Neural cell (in vitro differentiated cells): ENCODE measurements around the gene LRRC27. TPM values are rescaled to one million over a fixed set of nuclear protein-coding genes. Genes with fewer than 3 reads are reported as not detected.

Experiments used
- H2AFZ ChIP-seq: fragments of 200-600, 300-800 bp; sonication (generic), shearing (Covaris generic); 2 replicates; pipeline ENCODE4 v1.6.0; 2014; ENCODE audit warnings: low read depth, mild to moderate bottlenecking, antibody characterized with exemption, low read length, moderate library complexity
- H3F3A ChIP-seq: fragments of 200-600 bp; shearing (Covaris generic); 2 replicates; pipeline ENCODE4 v1.6.1; 2016; ENCODE audit warnings: mild to moderate bottlenecking, moderate library complexity, mixed read lengths, antibody characterized with exemption, low read length; ENCODE audit not compliant: insufficient read depth, poor library complexity, severe bottlenecking
- H3K27ac ChIP-seq: fragments of 200-600, 300-800 bp; sonication (generic), shearing (Covaris generic); 2 replicates; pipeline ENCODE4 v1.5.1; 2014; ENCODE audit warnings: mild to moderate bottlenecking, low read length, moderate library complexity
- H3K27me3 ChIP-seq: fragments of 300-800, 200-600 bp; sonication (generic), shearing (Covaris generic); 2 replicates; pipeline ENCODE4 v1.6.0; 2014; ENCODE audit warnings: mild to moderate bottlenecking, low read depth, low read length, moderate library complexity; ENCODE audit not compliant: insufficient read depth
- H3K36me3 ChIP-seq: fragments of 300-800, 200-600 bp; sonication (generic), shearing (Covaris generic); 2 replicates; pipeline ENCODE4 v1.5.1; 2014; ENCODE audit warnings: mild to moderate bottlenecking, antibody characterized with exemption, low read length, moderate library complexity; ENCODE audit not compliant: insufficient read depth
- H3K4me2 ChIP-seq: fragments of 300-800, 200-600 bp; sonication (generic), shearing (Covaris generic); 2 replicates; pipeline ENCODE4 v1.6.0; 2014; ENCODE audit warnings: mild to moderate bottlenecking, low read length
- H3K4me3 ChIP-seq: fragments of 300-800, 200-600 bp; sonication (generic), shearing (Covaris generic); 2 replicates; pipeline ENCODE4 v1.5.1; 2014; ENCODE audit warnings: mild to moderate bottlenecking, low read length, moderate library complexity
- H3K79me2 ChIP-seq: fragments of 200-600 bp; shearing (Covaris generic); replicated peaks from 2 replicates; pipeline ENCODE4 v1.6.0; 2014; ENCODE audit warnings: mild to moderate bottlenecking, low read length, moderate library complexity; ENCODE audit not compliant: insufficient read depth
- H3K9ac ChIP-seq: fragments of 300-800, 200-600 bp; sonication (generic), shearing (Covaris generic); 2 replicates; pipeline ENCODE4 v1.6.1; 2016; ENCODE audit warnings: mild to moderate bottlenecking, low read length, mixed read lengths
- H3K9me2 ChIP-seq: fragments of 200-600 bp; shearing (Covaris generic); 2 replicates; pipeline ENCODE4 v1.6.1; 2016; ENCODE audit warnings: mild to moderate bottlenecking, low read length, mixed read lengths; ENCODE audit not compliant: insufficient read depth
- H3K9me3 ChIP-seq: fragments of 200-600, 300-800 bp; sonication (generic), shearing (Covaris generic); 2 replicates; pipeline ENCODE4 v1.6.1; 2016; ENCODE audit warnings: mild to moderate bottlenecking, mixed run types, low read length, moderate library complexity, mixed read lengths
- H4K20me1 ChIP-seq: fragments of 200-600 bp; shearing (Covaris generic); 2 replicates; pipeline ENCODE4 v1.6.1; 2016; ENCODE audit warnings: mild to moderate bottlenecking, mixed run types; ENCODE audit not compliant: insufficient read depth
- EP300 ChIP-seq: fragments of 450-650 bp; conservative IDR thresholded peaks from 2 replicates; pipeline ENCODE4 v1.6.1; 2014; ENCODE audit warnings: antibody characterized with exemption, mild to moderate bottlenecking, moderate library complexity; ENCODE audit not compliant: poor library complexity, severe bottlenecking
- EZH2 ChIP-seq: fragments of 200-600, 300-800 bp; shearing (Covaris generic), sonication (generic); IDR thresholded peaks from 2 replicates; pipeline ENCODE4 v1.6.1; 2014; ENCODE audit warnings: antibody characterized with exemption, low read length, borderline replicate concordance, mild to moderate bottlenecking; ENCODE audit not compliant: insufficient read depth, poor library complexity, severe bottlenecking
- MXI1 ChIP-seq: fragments of 450-650 bp; conservative IDR thresholded peaks from 2 replicates; pipeline ENCODE4 v1.6.1; 2014; ENCODE audit warnings: antibody characterized with exemption, mild to moderate bottlenecking; ENCODE audit not compliant: poor library complexity, severe bottlenecking
- POLR2AphosphoS5 ChIP-seq: IDR thresholded peaks from 2 replicates; pipeline ENCODE4 v1.6.1; 2012
- RAD21 ChIP-seq: fragments of 450-650 bp; conservative IDR thresholded peaks from 2 replicates; pipeline ENCODE4 v1.6.1; 2014; ENCODE audit warnings: antibody characterized with exemption, mild to moderate bottlenecking, moderate library complexity
- SMC3 ChIP-seq: fragments of 450-650 bp; conservative IDR thresholded peaks from 2 replicates; pipeline ENCODE4 v1.6.1; 2014; ENCODE audit warnings: antibody characterized with exemption, mild to moderate bottlenecking, moderate library complexity; ENCODE audit not compliant: poor library complexity
- TAF1 ChIP-seq: IDR thresholded peaks from 2 replicates; pipeline ENCODE4 v1.6.1; 2012; ENCODE audit warnings: low read depth
- polyA plus RNA-seq: library from polyadenylated mRNA; depleted of rRNA; stranded (reverse); fragments of >200 nt; gene quantifications from 2 replicates; pipeline ENCODE4 v1.2.3, GENCODE V29; 2014
- TF ChIP-seq, protein P1 (sequence below): fragments of 450-650 bp; IDR thresholded peaks from 2 replicates; pipeline ENCODE4 v1.5.1; 2014; ENCODE audit warnings: antibody characterized with exemption, mild to moderate bottlenecking, moderate library complexity; ENCODE audit not compliant: poor library complexity, severe bottlenecking
- TF ChIP-seq, protein P2 (sequence below): IDR thresholded peaks from 2 replicates; pipeline ENCODE4 v1.6.1; 2012; ENCODE audit warnings: borderline replicate concordance

LRRC27 gene
- polyA plus RNA-seq, 1 donor from 2014 or later, result 26.7 TPM

DNA sequence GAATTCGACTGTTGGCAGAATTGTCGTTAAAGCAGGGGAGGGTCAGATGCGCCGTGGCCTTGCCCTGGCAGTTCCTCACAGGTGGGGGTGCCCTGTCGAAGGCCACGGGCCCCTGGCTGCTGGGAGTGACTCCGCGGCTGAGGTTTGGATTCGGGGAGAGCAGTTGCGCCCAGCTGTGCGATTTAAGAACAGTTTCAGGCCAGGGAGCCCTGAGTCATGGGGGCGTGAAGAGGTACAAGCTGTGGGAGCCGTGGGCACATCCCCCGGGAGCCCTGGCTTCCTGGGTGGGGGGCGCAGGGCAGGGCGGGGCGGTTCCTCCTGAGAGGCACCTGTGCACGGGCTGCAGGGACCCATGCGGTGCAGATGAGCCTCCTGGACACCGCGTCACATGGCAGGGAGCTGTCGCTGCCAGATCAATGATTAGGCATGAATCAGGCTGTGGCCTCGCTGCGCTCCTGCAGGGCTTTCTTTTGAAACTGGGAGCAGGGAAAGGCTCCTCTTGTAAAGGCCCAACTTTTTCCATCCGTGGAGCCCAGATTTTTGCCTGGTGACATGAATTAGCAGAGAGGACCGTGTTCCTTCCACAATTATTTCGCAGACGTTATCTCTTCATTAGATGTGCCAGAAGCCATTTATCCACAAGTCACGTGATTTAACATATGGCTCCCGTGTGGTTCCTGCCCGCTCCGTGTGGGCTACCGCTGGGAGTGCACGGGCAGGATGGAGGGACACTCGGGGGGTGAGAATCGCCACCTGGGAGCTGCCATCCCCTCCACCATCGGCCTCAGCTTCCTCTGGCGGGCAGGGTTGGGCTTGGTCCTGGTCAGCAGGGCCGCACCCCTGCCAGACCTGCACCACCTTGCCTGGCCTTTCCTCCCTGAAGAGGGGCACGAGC, 65.9 kb downstream of the LRRC27 start:
- H3K9me2 ChIP-seq, result no peaks in the 10 kb centered on the region
- TF ChIP-seq EZH2 (no peak), MXI1 (peak; percentile 13)
- peak overlapping the region; percentile 56 for H3K27ac ChIP-seq
- H3K27me3 ChIP-seq, result no peaks in the 10 kb centered on the region
- H3K4me2 ChIP-seq, result peak overlapping the region; percentile 88
- peak overlapping the region; percentile 45 for H2AFZ ChIP-seq
- H3K9me3 ChIP-seq, result no peaks in the 10 kb centered on the region
- no peaks in the 10 kb centered on the region for H3F3A ChIP-seq
- H3K36me3 ChIP-seq, result no peaks in the 10 kb centered on the region
- H3K4me3 ChIP-seq, result peak overlapping the region; percentile 84
- peak overlapping the region; percentile 72 for H3K9ac ChIP-seq
- peaks cover 6% of the 10 kb centered on the region for H3K79me2 ChIP-seq
- H4K20me1 ChIP-seq, result no peaks in the 10 kb centered on the region

- Histone ChIP-seq H2AFZ (no peak overlapping the region), H3K9me3 (no peaks in the 10 kb centered on the region), H3K4me2 (peak overlapping the region; percentile 88), H3K36me3 (no peaks in the 10 kb centered on the region), H3K27me3 (no peaks in the 10 kb centered on the region), H3K9me2 (no peaks in the 10 kb centered on the region), H3K27ac (no peak overlapping the region), H3F3A (no peaks in the 10 kb centered on the region), H3K4me3 (peak overlapping the region; percentile 84), H3K79me2 (peaks cover 6% of the 10 kb centered on the region), H4K20me1 (no peaks in the 10 kb centered on the region), H3K9ac (peak overlapping the region; percentile 72)
- no peak for TF ChIP-seq RAD21
- no peak for TF ChIP-seq EP300
- TF ChIP-seq EZH2, result no peak
- no peak for TF ChIP-seq SMC3
These were observed 66.6 kb downstream of the LRRC27 start for GRCh38 chr10:132398566-132398991.

GRCh38 chr10:132399117-132400035, 67.4 kb downstream of the LRRC27 start:
- H3K4me2 ChIP-seq, result no peak overlapping the region
- no peak overlapping the region for H3K4me3 ChIP-seq
- no peaks in the 10 kb centered on the region for H3K36me3 ChIP-seq
- H3K9ac ChIP-seq, result no peak overlapping the region
- no peaks in the 10 kb centered on the region for H4K20me1 ChIP-seq
- no peak overlapping the region for H3K27ac ChIP-seq
- no peak overlapping the region for H2AFZ ChIP-seq
- H3K79me2 ChIP-seq, result peaks cover 6% of the 10 kb centered on the region
- H3F3A ChIP-seq, result no peaks in the 10 kb centered on the region
- no peaks in the 10 kb centered on the region for H3K27me3 ChIP-seq
- H3K9me2 ChIP-seq, result no peaks in the 10 kb centered on the region
- TF ChIP-seq, protein P1, sequence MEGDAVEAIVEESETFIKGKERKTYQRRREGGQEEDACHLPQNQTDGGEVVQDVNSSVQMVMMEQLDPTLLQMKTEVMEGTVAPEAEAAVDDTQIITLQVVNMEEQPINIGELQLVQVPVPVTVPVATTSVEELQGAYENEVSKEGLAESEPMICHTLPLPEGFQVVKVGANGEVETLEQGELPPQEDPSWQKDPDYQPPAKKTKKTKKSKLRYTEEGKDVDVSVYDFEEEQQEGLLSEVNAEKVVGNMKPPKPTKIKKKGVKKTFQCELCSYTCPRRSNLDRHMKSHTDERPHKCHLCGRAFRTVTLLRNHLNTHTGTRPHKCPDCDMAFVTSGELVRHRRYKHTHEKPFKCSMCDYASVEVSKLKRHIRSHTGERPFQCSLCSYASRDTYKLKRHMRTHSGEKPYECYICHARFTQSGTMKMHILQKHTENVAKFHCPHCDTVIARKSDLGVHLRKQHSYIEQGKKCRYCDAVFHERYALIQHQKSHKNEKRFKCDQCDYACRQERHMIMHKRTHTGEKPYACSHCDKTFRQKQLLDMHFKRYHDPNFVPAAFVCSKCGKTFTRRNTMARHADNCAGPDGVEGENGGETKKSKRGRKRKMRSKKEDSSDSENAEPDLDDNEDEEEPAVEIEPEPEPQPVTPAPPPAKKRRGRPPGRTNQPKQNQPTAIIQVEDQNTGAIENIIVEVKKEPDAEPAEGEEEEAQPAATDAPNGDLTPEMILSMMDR, result no peak
- TF ChIP-seq TAF1 (no peak), RAD21 (no peak), MXI1 (no peak), SMC3 (no peak), EZH2 (no peak), POLR2AphosphoS5 (no peak), EP300 (no peak)
- TF ChIP-seq, protein P2, sequence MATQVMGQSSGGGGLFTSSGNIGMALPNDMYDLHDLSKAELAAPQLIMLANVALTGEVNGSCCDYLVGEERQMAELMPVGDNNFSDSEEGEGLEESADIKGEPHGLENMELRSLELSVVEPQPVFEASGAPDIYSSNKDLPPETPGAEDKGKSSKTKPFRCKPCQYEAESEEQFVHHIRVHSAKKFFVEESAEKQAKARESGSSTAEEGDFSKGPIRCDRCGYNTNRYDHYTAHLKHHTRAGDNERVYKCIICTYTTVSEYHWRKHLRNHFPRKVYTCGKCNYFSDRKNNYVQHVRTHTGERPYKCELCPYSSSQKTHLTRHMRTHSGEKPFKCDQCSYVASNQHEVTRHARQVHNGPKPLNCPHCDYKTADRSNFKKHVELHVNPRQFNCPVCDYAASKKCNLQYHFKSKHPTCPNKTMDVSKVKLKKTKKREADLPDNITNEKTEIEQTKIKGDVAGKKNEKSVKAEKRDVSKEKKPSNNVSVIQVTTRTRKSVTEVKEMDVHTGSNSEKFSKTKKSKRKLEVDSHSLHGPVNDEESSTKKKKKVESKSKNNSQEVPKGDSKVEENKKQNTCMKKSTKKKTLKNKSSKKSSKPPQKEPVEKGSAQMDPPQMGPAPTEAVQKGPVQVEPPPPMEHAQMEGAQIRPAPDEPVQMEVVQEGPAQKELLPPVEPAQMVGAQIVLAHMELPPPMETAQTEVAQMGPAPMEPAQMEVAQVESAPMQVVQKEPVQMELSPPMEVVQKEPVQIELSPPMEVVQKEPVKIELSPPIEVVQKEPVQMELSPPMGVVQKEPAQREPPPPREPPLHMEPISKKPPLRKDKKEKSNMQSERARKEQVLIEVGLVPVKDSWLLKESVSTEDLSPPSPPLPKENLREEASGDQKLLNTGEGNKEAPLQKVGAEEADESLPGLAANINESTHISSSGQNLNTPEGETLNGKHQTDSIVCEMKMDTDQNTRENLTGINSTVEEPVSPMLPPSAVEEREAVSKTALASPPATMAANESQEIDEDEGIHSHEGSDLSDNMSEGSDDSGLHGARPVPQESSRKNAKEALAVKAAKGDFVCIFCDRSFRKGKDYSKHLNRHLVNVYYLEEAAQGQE, result no peak
- H3K9me3 ChIP-seq, result no peaks in the 10 kb centered on the region
